SK-N-SH treated with all-trans-retinoic acid at 6 μM for 48 hours (cell line): ENCODE data around the gene AEBP2.

Experiments
- ATAC-seq: fragments of 200-7000 bp; cut with Tn5 transposase; 3 replicates; pipeline ENCODE4 v1.9.1; 2020; ENCODE audit warnings: mild to moderate bottlenecking, moderate library complexity
- ARNTL ChIP-seq: fragments of 450-650 bp; formaldehyde crosslinking; IDR thresholded peaks from 2 replicates; pipeline ENCODE4 v1.5.0; 2020; ENCODE audit warnings: low read depth, mild to moderate bottlenecking, moderate library complexity, borderline replicate concordance
- BACH2 ChIP-seq: fragments of 250-450 bp; sonication (Bioruptor Pico); IDR thresholded peaks from 2 replicates; pipeline ENCODE4 v1.9.0; 2021; ENCODE audit warnings: mild to moderate bottlenecking, borderline replicate concordance
- CREB5 ChIP-seq: fragments of 250-450 bp; sonication (Bioruptor Pico); IDR thresholded peaks from 2 replicates; pipeline ENCODE4 v1.5.1; 2020; ENCODE audit warnings: low read depth, mild to moderate bottlenecking, moderate library complexity
- CSDC2 ChIP-seq: fragments of 250-450 bp; sonication (Bioruptor Pico); IDR thresholded peaks from 2 replicates; pipeline ENCODE4 v1.5.0; 2020; ENCODE audit warnings: mild to moderate bottlenecking, moderate library complexity
- ESRRG ChIP-seq: fragments of 250-450 bp; sonication (Bioruptor Pico); IDR thresholded peaks from 2 replicates; pipeline ENCODE4 v1.6.1; 2021; ENCODE audit warnings: mild to moderate bottlenecking
- GLIS3 ChIP-seq: fragments of 250-450 bp; sonication (Bioruptor Pico); IDR thresholded peaks from 2 replicates; pipeline ENCODE4 v1.5.0; 2020; ENCODE audit warnings: mild to moderate bottlenecking, moderate library complexity
- ISL1 ChIP-seq: fragments of 250-450 bp; sonication (Bioruptor Pico); IDR thresholded peaks from 2 replicates; pipeline ENCODE4 v2.1.2; 2022; ENCODE audit warnings: mild to moderate bottlenecking, moderate library complexity
- OSR1 ChIP-seq: fragments of 250-450 bp; sonication (Bioruptor Pico); IDR thresholded peaks from 2 replicates; pipeline ENCODE4 v1.8.0; 2022; ENCODE audit warnings: moderate library complexity, mild to moderate bottlenecking, inconsistent platforms
- POU6F1 ChIP-seq: fragments of 250-450 bp; sonication (Bioruptor Pico); IDR thresholded peaks from 2 replicates; pipeline ENCODE4 v1.8.0; 2021; ENCODE audit warnings: low read depth, mild to moderate bottlenecking, moderate library complexity, borderline replicate concordance
- PPARA ChIP-seq: fragments of 250-450 bp; sonication (Bioruptor Pico); IDR thresholded peaks from 2 replicates; pipeline ENCODE4 v1.5.0; 2020; ENCODE audit warnings: mild to moderate bottlenecking, borderline replicate concordance
- RARB ChIP-seq: fragments of 250-450 bp; sonication (Bioruptor Pico); IDR thresholded peaks from 2 replicates; pipeline ENCODE4 v1.8.0; 2021; ENCODE audit warnings: mild to moderate bottlenecking, moderate library complexity
- SNAI2 ChIP-seq: fragments of 250-450 bp; sonication (Bioruptor Pico); IDR thresholded peaks from 2 replicates; pipeline ENCODE4 v1.5.0; 2020; ENCODE audit warnings: mild to moderate bottlenecking, moderate library complexity
- TCF4 ChIP-seq: fragments of 250-450 bp; sonication (Bioruptor Pico); IDR thresholded peaks from 2 replicates; pipeline ENCODE4 v1.8.0; 2021; ENCODE audit warnings: mild to moderate bottlenecking, moderate library complexity, borderline replicate concordance
- TOX ChIP-seq: fragments of 250-450 bp; sonication (Bioruptor Pico); IDR thresholded peaks from 2 replicates; pipeline ENCODE4 v1.8.0; 2021; ENCODE audit warnings: mild to moderate bottlenecking, moderate library complexity, borderline replicate concordance
- TSHZ2 ChIP-seq: fragments of 250-450 bp; sonication (Bioruptor Pico); IDR thresholded peaks from 2 replicates; pipeline ENCODE4 v1.5.0; 2020; ENCODE audit warnings: mild to moderate bottlenecking, moderate library complexity
- ZC3H10 ChIP-seq: fragments of 250-450 bp; sonication (Bioruptor Pico); IDR thresholded peaks from 2 replicates; pipeline ENCODE4 v1.5.1; 2021; ENCODE audit warnings: mild to moderate bottlenecking, moderate library complexity
- ZFP3 ChIP-seq: fragments of 250-450 bp; sonication (Bioruptor Pico); IDR thresholded peaks from 2 replicates; pipeline ENCODE4 v1.5.0; 2020; ENCODE audit warnings: mild to moderate bottlenecking, moderate library complexity
- ZFP30 ChIP-seq: fragments of 450-650 bp; formaldehyde crosslinking; IDR thresholded peaks from 2 replicates; pipeline ENCODE4 v1.5.0; 2022; ENCODE audit warnings: mild to moderate bottlenecking, moderate library complexity
- ZNF565 ChIP-seq: fragments of 450-650 bp; formaldehyde crosslinking; conservative IDR thresholded peaks from 2 replicates; pipeline ENCODE4 v1.5.0; 2020; ENCODE audit warnings: low read depth, mild to moderate bottlenecking, moderate library complexity
- ZNF70 ChIP-seq: fragments of 450-650 bp; formaldehyde crosslinking; IDR thresholded peaks from 2 replicates; pipeline ENCODE4 v1.5.0; 2020; ENCODE audit warnings: mild to moderate bottlenecking, moderate library complexity
- ZNF8 ChIP-seq: fragments of 450-650 bp; formaldehyde crosslinking; IDR thresholded peaks from 2 replicates; pipeline ENCODE4 v1.5.0; 2020; ENCODE audit warnings: mild to moderate bottlenecking, moderate library complexity
- TF ChIP-seq, protein P1 (sequence below): fragments of 250-450 bp; sonication (Bioruptor Pico); IDR thresholded peaks from 2 replicates; pipeline ENCODE4 v1.5.1; 2021; ENCODE audit warnings: mild to moderate bottlenecking, moderate library complexity

AEBP2 gene

DNA sequence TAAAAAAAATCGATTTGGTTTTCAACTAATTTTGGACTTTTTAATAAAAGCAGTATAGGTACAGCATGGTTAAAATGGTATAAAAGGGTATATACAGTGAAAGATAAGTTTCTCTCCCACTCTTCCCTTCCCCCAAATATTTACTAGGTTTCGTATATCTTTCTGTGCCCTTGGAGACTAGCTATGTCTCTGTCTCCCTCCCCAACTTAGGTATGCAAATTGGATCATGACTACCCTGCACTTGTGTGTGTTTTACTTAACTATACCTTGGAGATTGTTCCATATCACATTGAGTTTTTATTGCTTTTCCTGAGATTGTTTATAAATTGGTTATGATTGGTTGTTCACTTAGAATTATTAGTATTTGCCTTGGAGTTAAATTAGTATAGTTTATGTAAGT is 19.4 kb downstream of the AEBP2 start (continued):
- TF ChIP-seq TCF4 (CRISPR knock-in tag), result no peak

DNA sequence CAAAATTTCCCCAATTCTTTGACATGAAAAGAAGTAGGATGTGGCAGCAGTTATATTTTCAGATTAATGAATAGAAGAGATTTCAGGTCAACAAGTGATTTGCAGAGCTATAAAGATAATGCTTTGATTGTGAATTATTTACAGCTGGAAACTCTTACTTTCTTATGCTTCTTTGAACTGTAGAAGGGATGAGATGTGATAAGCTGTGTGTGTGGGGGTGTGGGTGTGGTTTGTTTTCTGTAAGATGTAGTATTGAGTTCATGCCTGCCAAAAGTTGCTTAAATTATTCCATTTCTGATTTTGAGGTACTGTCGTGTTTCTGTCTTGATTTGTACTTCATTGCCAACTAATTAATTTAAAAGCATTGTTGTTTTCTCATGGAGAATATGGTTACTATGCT is 22.7 kb downstream of the AEBP2 start:
- ATAC-seq, result no peak; the same call in 2 of the 3 replicates
- TF ChIP-seq ISL1 (CRISPR knock-in tag) (no peak), RARB (CRISPR knock-in tag) (no peak), TOX (CRISPR knock-in tag) (no peak), CSDC2 (no peak), BACH2 (CRISPR knock-in tag) (no peak), ARNTL (no peak), PPARA (CRISPR knock-in tag) (no peak), ZFP3 (CRISPR knock-in tag) (no peak), TSHZ2 (no peak), ZNF70 (no peak), SNAI2 (CRISPR knock-in tag) (no peak), ZC3H10 (CRISPR knock-in tag) (no peak), OSR1 (CRISPR knock-in tag) (no peak), ZFP30 (CRISPR knock-in tag) (no peak), ZNF565 (CRISPR knock-in tag) (no peak), ESRRG (CRISPR knock-in tag) (no peak), POU6F1 (CRISPR knock-in tag) (no peak), GLIS3 (CRISPR knock-in tag) (no peak)
- TF ChIP-seq, protein P1, sequence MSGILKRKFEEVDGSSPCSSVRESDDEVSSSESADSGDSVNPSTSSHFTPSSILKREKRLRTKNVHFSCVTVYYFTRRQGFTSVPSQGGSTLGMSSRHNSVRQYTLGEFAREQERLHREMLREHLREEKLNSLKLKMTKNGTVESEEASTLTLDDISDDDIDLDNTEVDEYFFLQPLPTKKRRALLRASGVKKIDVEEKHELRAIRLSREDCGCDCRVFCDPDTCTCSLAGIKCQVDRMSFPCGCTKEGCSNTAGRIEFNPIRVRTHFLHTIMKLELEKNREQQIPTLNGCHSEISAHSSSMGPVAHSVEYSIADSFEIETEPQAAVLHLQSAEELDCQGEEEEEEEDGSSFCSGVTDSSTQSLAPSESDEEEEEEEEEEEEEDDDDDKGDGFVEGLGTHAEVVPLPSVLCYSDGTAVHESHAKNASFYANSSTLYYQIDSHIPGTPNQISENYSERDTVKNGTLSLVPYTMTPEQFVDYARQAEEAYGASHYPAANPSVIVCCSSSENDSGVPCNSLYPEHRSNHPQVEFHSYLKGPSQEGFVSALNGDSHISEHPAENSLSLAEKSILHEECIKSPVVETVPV, result no peak

DNA sequence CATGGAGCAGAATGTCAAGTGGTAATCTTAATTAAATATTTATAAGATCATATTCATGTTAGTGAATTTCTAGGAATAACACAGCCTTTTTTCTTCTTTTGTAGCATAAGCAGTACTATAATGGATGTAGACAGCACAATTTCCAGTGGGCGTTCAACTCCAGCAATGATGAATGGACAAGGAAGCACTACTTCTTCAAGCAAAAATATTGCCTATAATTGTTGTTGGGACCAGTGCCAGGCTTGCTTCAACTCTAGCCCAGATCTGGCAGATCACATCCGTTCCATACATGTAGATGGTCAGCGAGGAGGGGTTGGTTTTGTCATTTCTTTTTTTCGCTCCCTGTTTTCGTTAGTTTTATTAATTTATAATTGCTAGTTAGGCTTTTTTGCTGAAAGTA is 23.1 kb downstream of the AEBP2 start:
- TF ChIP-seq ISL1 (CRISPR knock-in tag) (peak; percentile 37), ARNTL (no peak), ESRRG (CRISPR knock-in tag) (no peak), SNAI2 (CRISPR knock-in tag) (no peak), GLIS3 (CRISPR knock-in tag) (no peak), TOX (CRISPR knock-in tag) (no peak), CSDC2 (no peak), ZNF8 (CRISPR knock-in tag) (no peak)
- TF ChIP-seq, all 23 proteins: peak for 1
- ATAC-seq, result peak; percentile 26; the same call in 1 of the 3 replicates

GRCh38 chr12:19464192-19464580 is 24.9 kb downstream of the AEBP2 start:
- ATAC-seq, result no peak
- no peak for TF ChIP-seq ZNF565 (CRISPR knock-in tag)
- no peak for TF ChIP-seq ESRRG (CRISPR knock-in tag)
- no peak for TF ChIP-seq BACH2 (CRISPR knock-in tag)
- no peak for TF ChIP-seq TCF4 (CRISPR knock-in tag)
- no peak for TF ChIP-seq ARNTL
- no peak for TF ChIP-seq GLIS3 (CRISPR knock-in tag)

DNA sequence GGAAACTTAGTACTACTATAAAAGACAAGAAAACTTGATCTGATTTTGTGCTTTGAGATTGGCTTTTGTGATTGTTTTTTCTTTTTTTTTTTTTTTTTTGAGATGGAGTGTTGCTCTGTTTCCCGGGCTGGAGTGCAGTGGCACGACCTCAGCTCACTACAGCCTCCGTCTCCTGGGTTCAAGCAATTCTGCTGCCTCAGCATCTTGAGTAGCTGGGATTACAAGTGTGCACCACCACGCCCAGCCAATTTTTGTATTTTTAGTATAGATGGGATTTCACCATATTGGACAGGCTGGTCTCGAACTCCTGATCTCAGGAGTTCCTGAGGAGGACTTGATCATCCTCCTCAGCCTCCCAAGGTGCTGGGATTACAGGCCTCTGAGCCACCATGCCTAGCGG is 26.4 kb downstream of the AEBP2 start:
- no peak for TF ChIP-seq SNAI2 (CRISPR knock-in tag)
- TF ChIP-seq CREB5, result no peak
- TF ChIP-seq RARB (CRISPR knock-in tag), result no peak
- no peak for TF ChIP-seq ZNF70
- no peak for TF ChIP-seq POU6F1 (CRISPR knock-in tag)
- TF ChIP-seq PPARA (CRISPR knock-in tag), result no peak
- no peak for TF ChIP-seq ZFP30 (CRISPR knock-in tag)
- no peak for TF ChIP-seq ISL1 (CRISPR knock-in tag)
- ATAC-seq, result no peak
